Coronary artery (tissue), 2 donors: ENCODE data around the gene CRLF2.

ENCODE experiments used
- DNase-seq: peaks from one replicate; pipeline ENCODE4 v3.0.0-alpha.2; 2017; ENCODE audit warnings: low spot score
- H3K27ac ChIP-seq, 2 donors: fragments of 200-600 bp; sonication (generic); one replicate each; pipeline ENCODE4 v1.5.1; 2016 to 2019
- H3K4me3 ChIP-seq: fragments of 200-600 bp; sonication (generic); 2 replicates; pipeline ENCODE4 v1.5.1; 2016; ENCODE audit warnings: mild to moderate bottlenecking, moderate library complexity
- TF ChIP-seq, protein P1 (sequence below): fragments of 200-600 bp; sonication (generic); IDR thresholded peaks from one replicate; pipeline ENCODE4 v1.5.1; 2019; ENCODE audit warnings: antibody characterized with exemption

The CRLF2 gene

DNA sequence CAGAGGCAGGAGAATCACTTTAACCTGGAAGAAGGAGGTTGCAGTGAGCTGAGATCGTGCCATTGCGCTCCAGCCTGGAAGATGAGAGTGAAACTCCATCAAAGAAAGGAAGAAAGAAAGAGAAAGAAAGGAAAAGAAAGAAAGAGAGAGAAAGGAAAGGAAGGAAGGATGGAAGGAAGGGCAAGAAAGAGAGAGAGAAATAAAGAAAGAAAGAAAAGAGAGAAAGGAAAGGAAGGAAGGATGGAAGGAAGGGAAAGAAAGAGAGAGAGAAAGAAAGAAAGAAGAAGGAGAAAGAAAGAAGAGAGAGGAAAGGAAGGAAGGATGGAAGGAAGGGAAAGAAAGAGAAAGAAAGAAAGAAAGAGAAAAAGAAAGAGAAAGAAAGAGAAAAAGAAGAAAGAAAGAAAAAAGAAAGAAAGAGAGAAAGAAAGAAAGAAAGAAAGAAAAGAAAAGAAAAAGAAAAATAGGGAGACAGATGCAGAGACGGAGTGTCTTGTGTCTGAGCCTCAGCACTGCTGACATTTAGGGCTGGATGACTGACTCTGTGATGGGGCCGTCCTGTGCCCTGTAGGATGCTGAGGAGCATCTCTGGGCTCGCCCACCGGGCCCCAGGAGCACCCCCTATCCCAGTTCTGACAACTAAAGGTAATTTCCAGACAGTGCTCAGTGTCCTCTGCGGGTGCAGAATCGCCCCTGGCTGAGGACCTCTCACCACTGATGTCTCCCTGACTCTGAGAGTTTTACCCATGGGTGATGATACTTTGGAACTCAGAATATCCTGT, 61.7 kb downstream of the CRLF2 start:
- DNase-seq, result no peak
- TF ChIP-seq, protein P1, sequence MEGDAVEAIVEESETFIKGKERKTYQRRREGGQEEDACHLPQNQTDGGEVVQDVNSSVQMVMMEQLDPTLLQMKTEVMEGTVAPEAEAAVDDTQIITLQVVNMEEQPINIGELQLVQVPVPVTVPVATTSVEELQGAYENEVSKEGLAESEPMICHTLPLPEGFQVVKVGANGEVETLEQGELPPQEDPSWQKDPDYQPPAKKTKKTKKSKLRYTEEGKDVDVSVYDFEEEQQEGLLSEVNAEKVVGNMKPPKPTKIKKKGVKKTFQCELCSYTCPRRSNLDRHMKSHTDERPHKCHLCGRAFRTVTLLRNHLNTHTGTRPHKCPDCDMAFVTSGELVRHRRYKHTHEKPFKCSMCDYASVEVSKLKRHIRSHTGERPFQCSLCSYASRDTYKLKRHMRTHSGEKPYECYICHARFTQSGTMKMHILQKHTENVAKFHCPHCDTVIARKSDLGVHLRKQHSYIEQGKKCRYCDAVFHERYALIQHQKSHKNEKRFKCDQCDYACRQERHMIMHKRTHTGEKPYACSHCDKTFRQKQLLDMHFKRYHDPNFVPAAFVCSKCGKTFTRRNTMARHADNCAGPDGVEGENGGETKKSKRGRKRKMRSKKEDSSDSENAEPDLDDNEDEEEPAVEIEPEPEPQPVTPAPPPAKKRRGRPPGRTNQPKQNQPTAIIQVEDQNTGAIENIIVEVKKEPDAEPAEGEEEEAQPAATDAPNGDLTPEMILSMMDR, result no peak

DNA sequence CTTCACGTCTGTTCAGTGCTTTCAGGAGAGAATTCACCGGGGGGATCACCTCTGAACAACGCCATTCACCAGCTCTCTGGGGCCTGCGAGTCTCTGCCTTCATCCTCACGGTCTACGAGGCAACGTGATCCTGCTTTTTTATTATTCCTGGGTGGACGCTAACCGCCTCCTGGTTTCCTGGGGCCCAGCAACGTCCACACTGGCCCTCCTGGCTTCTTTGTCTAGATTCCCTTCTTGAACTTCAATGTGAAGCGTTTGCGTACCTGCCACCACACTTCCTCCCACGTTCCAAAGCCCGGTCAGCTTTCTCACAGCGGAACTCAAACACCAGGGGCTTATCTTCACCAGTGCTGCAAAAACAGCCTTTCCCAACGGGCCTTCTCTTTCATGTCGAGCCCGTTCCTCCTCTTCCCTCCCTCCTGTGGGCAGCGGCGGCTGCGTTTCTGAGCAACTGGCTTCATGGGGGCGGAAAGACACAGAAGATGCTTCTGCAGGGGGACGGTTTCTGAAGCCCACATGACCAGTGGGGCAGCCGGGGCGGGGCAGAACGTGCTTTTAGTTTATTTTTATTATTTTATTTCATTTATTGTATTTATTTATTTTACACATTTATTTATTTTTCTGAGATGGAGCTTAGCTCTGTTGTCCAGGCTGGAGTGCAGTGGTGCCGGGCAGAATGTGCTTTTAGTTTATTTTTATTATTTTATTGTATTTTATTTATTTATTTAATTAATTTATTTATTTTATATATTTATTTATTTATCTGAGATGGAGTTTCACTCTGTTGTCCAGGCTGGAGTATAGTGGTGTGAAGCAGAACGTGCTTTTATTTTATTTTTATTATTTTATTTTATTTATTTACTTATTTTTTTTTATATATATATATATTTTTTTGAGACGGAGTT, 64.6 kb downstream of the CRLF2 start:
- no peak for DNase-seq
- H3K27ac ChIP-seq, result no peak overlapping the region
- TF ChIP-seq, protein P1, result no peak
- H3K4me3 ChIP-seq, result no peak overlapping the region

More for the DNA sequence above, 61.7 kb downstream of the CRLF2 start:
- H3K4me3 ChIP-seq, result no peak overlapping the region
- no peak overlapping the region for H3K27ac ChIP-seq

DNA sequence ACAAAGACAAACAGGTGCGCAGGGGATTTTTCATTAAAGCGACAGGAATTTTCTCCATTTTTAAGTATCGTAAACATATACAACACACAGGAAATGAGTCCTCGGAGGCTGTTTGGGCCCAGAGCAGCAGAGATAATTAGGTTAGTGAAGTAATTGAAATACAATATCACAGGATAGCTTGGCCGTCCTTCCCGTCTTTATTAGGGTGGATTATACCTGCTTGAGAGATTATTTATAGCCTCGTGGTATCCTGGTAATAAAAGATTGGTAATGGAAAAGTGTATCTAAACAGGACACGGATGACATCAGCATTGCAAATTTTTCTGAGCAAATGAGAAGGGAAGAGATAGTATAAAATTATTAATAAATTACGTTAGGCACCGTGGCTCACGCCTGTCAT, 68.2 kb downstream of the CRLF2 start:
- DNase-seq, result no peak
- Histone ChIP-seq H3K4me3 (no peak overlapping the region), H3K27ac (no peak overlapping the region)
- TF ChIP-seq, protein P1, result no peak
